Activated CD8-positive, alpha-beta memory T cell treated with anti-CD3 and anti-CD28 coated beads, Interleukin-2, amount 50 U/mL, for 1 hour (primary cell): ENCODE measurements around the gene ST3GAL6.
"Not testable (repeated sequence)": the region's sequence is repeated elsewhere in the genome, so short reads cannot be mapped to it uniquely, and the experiment has no call there.

Experiments used
- DNase-seq: peaks from one replicate; pipeline ENCODE4 v3.0.0-alpha.2; 2020; ENCODE audit errors: extremely low read depth

The ST3GAL6 gene

GRCh38 chr3:98805571-98805970 lies 42.4 kb downstream of the ST3GAL6 start:
- DNase-seq: no peak

- no peak for DNase-seq
Measured at GRCh38 chr3:98806521-98806920, 43.4 kb downstream of the ST3GAL6 start.

GRCh38 chr3:98807011-98807410 lies 43.9 kb downstream of the ST3GAL6 start:
- DNase-seq: no peak

GRCh38 chr3:98807561-98807960 lies 44.4 kb downstream of the ST3GAL6 start:
- no peak for DNase-seq

GRCh38 chr3:98808071-98808470 lies 44.9 kb downstream of the ST3GAL6 start:
- DNase-seq: no peak

- no peak for DNase-seq
Measured at GRCh38 chr3:98809557-98809956, 46.4 kb downstream of the ST3GAL6 start.

- DNase-seq: no peak
Measured at GRCh38 chr3:98811048-98811447, 47.9 kb downstream of the ST3GAL6 start.

GRCh38 chr3:98812851-98813374 lies 49.8 kb downstream of the ST3GAL6 start:
- no peak for DNase-seq

- DNase-seq: no peak
Measured at GRCh38 chr3:98814817-98815420, 51.8 kb downstream of the ST3GAL6 start.

- DNase-seq: no peak
Measured at GRCh38 chr3:98817547-98818041, 54.5 kb downstream of the ST3GAL6 start.

- DNase-seq: no peak
Measured at GRCh38 chr3:98821063-98821462, 57.9 kb downstream of the ST3GAL6 start.

GRCh38 chr3:98823791-98824190 lies 60.7 kb downstream of the ST3GAL6 start:
- DNase-seq: no peak

- DNase-seq: no peak
Measured at GRCh38 chr3:98824256-98824655, 61.1 kb downstream of the ST3GAL6 start.

GRCh38 chr3:98826126-98826525 lies 63.0 kb downstream of the ST3GAL6 start:
- no peak for DNase-seq

- no peak for DNase-seq
Measured at GRCh38 chr3:98827221-98827920, 64.2 kb downstream of the ST3GAL6 start.

- DNase-seq: no peak
Measured at GRCh38 chr3:98829246-98829832, 66.2 kb downstream of the ST3GAL6 start.

- DNase-seq: not testable (repeated sequence)
Measured at GRCh38 chr3:98831060-98831459, 67.9 kb downstream of the ST3GAL6 start.

- DNase-seq: no peak
Measured at GRCh38 chr3:98839846-98840245, 76.7 kb downstream of the ST3GAL6 start.

GRCh38 chr3:98843266-98843959 lies 80.3 kb downstream of the ST3GAL6 start:
- DNase-seq: no peak
